ENCODE results near the gene SYNE2. TPM values are rescaled to one million over a fixed set of nuclear protein-coding genes. Genes with fewer than 3 reads are reported as not detected.

The SYNE2 gene
- total RNA-seq, 1 experiment from 2014 or later: 94.2 TPM

- no TSS peak for BruUV-seq (replicated peaks)
- no peak overlapping the region for H3K4me3 ChIP-seq
- H3K4me1 ChIP-seq (replicated peaks; ENCODE audit: insufficient read depth): no peaks in the 10 kb centered on the region
- H3K27me3 ChIP-seq (ENCODE audit: insufficient read depth, low read depth): no peaks in the 10 kb centered on the region
- H3K4me2 ChIP-seq: no peak overlapping the region
- POLR2A ChIA-PET (ENCODE audit: unreplicated experiment): no interaction called here
- peak in 1 of 2 experiments; percentile 59 for DNase-seq
- no peaks in the 10 kb centered on the region for H3K36me3 ChIP-seq (ENCODE audit: low read depth)
- H3K9me2 ChIP-seq (ENCODE audit: insufficient read depth): no peaks in the 10 kb centered on the region
- H3F3A ChIP-seq (ENCODE audit: insufficient read depth, low read depth): no peaks in the 10 kb centered on the region
- H4K20me1 ChIP-seq (ENCODE audit: insufficient read depth): no peaks in the 10 kb centered on the region
- no peak overlapping the region for H2AFZ ChIP-seq
- no peak for TF ChIP-seq EZH2 (IDR thresholded peaks at IDR 0.05; ENCODE audit: low read depth)
- TF ChIP-seq, protein P1, sequence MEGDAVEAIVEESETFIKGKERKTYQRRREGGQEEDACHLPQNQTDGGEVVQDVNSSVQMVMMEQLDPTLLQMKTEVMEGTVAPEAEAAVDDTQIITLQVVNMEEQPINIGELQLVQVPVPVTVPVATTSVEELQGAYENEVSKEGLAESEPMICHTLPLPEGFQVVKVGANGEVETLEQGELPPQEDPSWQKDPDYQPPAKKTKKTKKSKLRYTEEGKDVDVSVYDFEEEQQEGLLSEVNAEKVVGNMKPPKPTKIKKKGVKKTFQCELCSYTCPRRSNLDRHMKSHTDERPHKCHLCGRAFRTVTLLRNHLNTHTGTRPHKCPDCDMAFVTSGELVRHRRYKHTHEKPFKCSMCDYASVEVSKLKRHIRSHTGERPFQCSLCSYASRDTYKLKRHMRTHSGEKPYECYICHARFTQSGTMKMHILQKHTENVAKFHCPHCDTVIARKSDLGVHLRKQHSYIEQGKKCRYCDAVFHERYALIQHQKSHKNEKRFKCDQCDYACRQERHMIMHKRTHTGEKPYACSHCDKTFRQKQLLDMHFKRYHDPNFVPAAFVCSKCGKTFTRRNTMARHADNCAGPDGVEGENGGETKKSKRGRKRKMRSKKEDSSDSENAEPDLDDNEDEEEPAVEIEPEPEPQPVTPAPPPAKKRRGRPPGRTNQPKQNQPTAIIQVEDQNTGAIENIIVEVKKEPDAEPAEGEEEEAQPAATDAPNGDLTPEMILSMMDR (conservative IDR thresholded peaks at IDR 0.05): no peak
- H3K27ac ChIP-seq: 0 out of 2 replicates have a peak overlapping the region, but pooled peaks have one; percentile 19
- intact Hi-C loops (cut with micrococcal nuclease; ENCODE audit: unreplicated experiment): no loop called here
- CTCF ChIA-PET: no interaction called here
- no peaks in the 10 kb centered on the region for H3K79me2 ChIP-seq (ENCODE audit: low read depth)
- H3K9me3 ChIP-seq (ENCODE audit: insufficient read depth, low read depth): no peaks in the 10 kb centered on the region
Observed at GRCh38 chr14:63986789-63987533, 134.2 kb downstream of the SYNE2 start.

GRCh38 chr14:63988579-63988978 is 135.8 kb downstream of the SYNE2 start:
- Histone ChIP-seq H3K9me2 (ENCODE audit: insufficient read depth) (no peaks in the 10 kb centered on the region), H3K9me3 (ENCODE audit: insufficient read depth, low read depth) (no peaks in the 10 kb centered on the region), H2AFZ (no peak overlapping the region), H3F3A (ENCODE audit: insufficient read depth, low read depth) (no peaks in the 10 kb centered on the region), H3K4me3 (no peak overlapping the region), H3K27me3 (ENCODE audit: insufficient read depth, low read depth) (no peaks in the 10 kb centered on the region), H3K27ac (no peak overlapping the region), H4K20me1 (ENCODE audit: insufficient read depth) (no peaks in the 10 kb centered on the region; the same call in 1 of the 2 replicates), H3K79me2 (ENCODE audit: low read depth) (no peaks in the 10 kb centered on the region), H3K4me2 (no peak overlapping the region), H3K4me1 (replicated peaks; ENCODE audit: insufficient read depth) (no peaks in the 10 kb centered on the region), H3K36me3 (ENCODE audit: low read depth) (no peaks in the 10 kb centered on the region)
- no peak for DNase-seq
- CTCF ChIA-PET: interaction anchor here (0.6 kb wide), 1 partner anchor 119 kb away, joined by 14 read pairs; no protein-coding TSS in a partner anchor
- intact Hi-C loops (cut with micrococcal nuclease; ENCODE audit: unreplicated experiment): no loop called here
- BruUV-seq (replicated peaks): no TSS peak
- POLR2A ChIA-PET (ENCODE audit: unreplicated experiment): no interaction called here
- TF ChIP-seq, protein P1 (conservative IDR thresholded peaks at IDR 0.05): no peak
- TF ChIP-seq EZH2 (IDR thresholded peaks at IDR 0.05; ENCODE audit: low read depth): no peak

- no peak overlapping the region for H3K4me2 ChIP-seq
- H3K4me3 ChIP-seq: no peak overlapping the region
- no peaks in the 10 kb centered on the region; the same call in 1 of the 2 replicates for H4K20me1 ChIP-seq (ENCODE audit: insufficient read depth)
- H3K9me2 ChIP-seq (ENCODE audit: insufficient read depth): no peaks in the 10 kb centered on the region
- no peak for DNase-seq
- no peaks in the 10 kb centered on the region for H3K36me3 ChIP-seq (ENCODE audit: low read depth)
- H3K9me3 ChIP-seq (ENCODE audit: insufficient read depth, low read depth): no peaks in the 10 kb centered on the region
- BruUV-seq (replicated peaks): no TSS peak
- no peak overlapping the region for H3K27ac ChIP-seq
- TF ChIP-seq, protein P1 (conservative IDR thresholded peaks at IDR 0.05): no peak
- TF ChIP-seq EZH2 (IDR thresholded peaks at IDR 0.05; ENCODE audit: low read depth): no peak
- ChIA-PET POLR2A (ENCODE audit: unreplicated experiment) (no interaction called here), CTCF (no interaction called here)
- no peaks in the 10 kb centered on the region for H3K79me2 ChIP-seq (ENCODE audit: low read depth)
- intact Hi-C loops (cut with micrococcal nuclease; ENCODE audit: unreplicated experiment): loop anchor here (5.0 kb wide), 2 partner anchors 150 to 195 kb away; no protein-coding TSS in a partner anchor
- no peaks in the 10 kb centered on the region for H3K27me3 ChIP-seq (ENCODE audit: insufficient read depth, low read depth)
- H2AFZ ChIP-seq: no peak overlapping the region
- H3K4me1 ChIP-seq (replicated peaks; ENCODE audit: insufficient read depth): no peaks in the 10 kb centered on the region
- H3F3A ChIP-seq (ENCODE audit: insufficient read depth, low read depth): no peaks in the 10 kb centered on the region
Observed at GRCh38 chr14:63991833-63992232, 139.0 kb downstream of the SYNE2 start.

Data from PC-9 (cell line).